GM06990 (cell line): ENCODE results near the gene POR.
"Not testable (repeated sequence)": the region's sequence is repeated elsewhere in the genome, so short reads cannot be mapped to it uniquely, and the experiment has no call there.

ENCODE experiments used
- DNase-seq: peaks from one replicate; pipeline ENCODE4 v3.0.0-alpha.2; 2011; ENCODE audit not compliant: insufficient read length; ENCODE audit errors: extremely low read depth
- H3K27me3 ChIP-seq: replicated peaks from 2 replicates; pipeline ENCODE4 v1.6.0; 2011; ENCODE audit warnings: low read length; ENCODE audit not compliant: control insufficient read depth, insufficient read depth
- H3K36me3 ChIP-seq: 2 replicates; pipeline ENCODE4 v1.5.1; 2011; ENCODE audit warnings: low read length; ENCODE audit not compliant: control insufficient read depth, insufficient read depth
- H3K4me3 ChIP-seq: replicated peaks from 2 replicates; pipeline ENCODE4 v1.5.1; 2011; ENCODE audit warnings: low read depth, mild to moderate bottlenecking, control low read depth, low read length
- CTCF ChIP-seq: IDR thresholded peaks from 2 replicates; pipeline ENCODE4 v1.5.1; 2011; ENCODE audit warnings: low read length, control low read depth, mild to moderate bottlenecking, inconsistent platforms; ENCODE audit not compliant: insufficient read depth, poor library complexity, severe bottlenecking

POR gene

GRCh38 chr7:75881436-75882095, 33.4 kb upstream of the POR start:
- H3K27me3 ChIP-seq: no peaks in the 10 kb centered on the region
- no peak for TF ChIP-seq CTCF
- DNase-seq: no peak
- peaks cover 24% of the 10 kb centered on the region for H3K36me3 ChIP-seq
- H3K4me3 ChIP-seq: no peak overlapping the region

- H3K4me3 ChIP-seq, H3K27me3 ChIP-seq, DNase-seq: not testable (repeated sequence)
- peaks cover 34% of the 10 kb centered on the region for H3K36me3 ChIP-seq
Measured at GRCh38 chr7:75883265-75883824, 31.6 kb upstream of the POR start.

- TF ChIP-seq CTCF: no peak
- H3K27me3 ChIP-seq: no peaks in the 10 kb centered on the region
- peaks cover 34% of the 10 kb centered on the region for H3K36me3 ChIP-seq
- DNase-seq: no peak
- no peak overlapping the region for H3K4me3 ChIP-seq
Measured at GRCh38 chr7:75884476-75884875, 30.5 kb upstream of the POR start.

GRCh38 chr7:75885036-75885435, 29.9 kb upstream of the POR start:
- no peak overlapping the region for H3K4me3 ChIP-seq
- TF ChIP-seq CTCF: no peak
- H3K36me3 ChIP-seq: peaks cover 34% of the 10 kb centered on the region
- H3K27me3 ChIP-seq: no peaks in the 10 kb centered on the region
- no peak for DNase-seq

GRCh38 chr7:75887669-75888369, 27.1 kb upstream of the POR start:
- DNase-seq: no peak
- Histone ChIP-seq H3K4me3 (no peak overlapping the region), H3K27me3 (no peaks in the 10 kb centered on the region), H3K36me3 (peaks cover 25% of the 10 kb centered on the region)
- no peak for TF ChIP-seq CTCF

- Histone ChIP-seq H3K27me3 (no peaks in the 10 kb centered on the region), H3K36me3 (peaks cover 23% of the 10 kb centered on the region), H3K4me3 (no peak overlapping the region)
- no peak for TF ChIP-seq CTCF
- DNase-seq: no peak
Measured at GRCh38 chr7:75888464-75889222, 26.3 kb upstream of the POR start.
